ENCODE results near the gene TRDMT1.

TRDMT1 gene

DNA sequence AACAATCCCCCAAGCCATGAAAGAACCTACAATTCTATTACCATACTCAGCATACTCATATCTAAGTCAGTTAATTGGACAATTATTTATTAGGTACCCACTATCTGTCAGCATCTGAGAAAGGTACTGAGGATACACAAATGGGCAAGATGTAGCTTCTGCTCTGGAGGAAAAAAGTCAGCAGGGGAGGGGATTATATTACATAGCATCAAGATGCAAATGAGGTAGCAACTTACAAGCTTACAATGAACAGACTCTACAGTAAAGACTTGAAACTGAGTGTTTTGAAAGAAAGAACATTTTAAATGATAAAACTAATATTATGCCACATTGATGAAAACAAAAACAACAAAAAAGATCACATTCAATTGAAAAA lies 61.1 kb downstream of the TRDMT1 start:
- TF ChIP-seq, protein P1, sequence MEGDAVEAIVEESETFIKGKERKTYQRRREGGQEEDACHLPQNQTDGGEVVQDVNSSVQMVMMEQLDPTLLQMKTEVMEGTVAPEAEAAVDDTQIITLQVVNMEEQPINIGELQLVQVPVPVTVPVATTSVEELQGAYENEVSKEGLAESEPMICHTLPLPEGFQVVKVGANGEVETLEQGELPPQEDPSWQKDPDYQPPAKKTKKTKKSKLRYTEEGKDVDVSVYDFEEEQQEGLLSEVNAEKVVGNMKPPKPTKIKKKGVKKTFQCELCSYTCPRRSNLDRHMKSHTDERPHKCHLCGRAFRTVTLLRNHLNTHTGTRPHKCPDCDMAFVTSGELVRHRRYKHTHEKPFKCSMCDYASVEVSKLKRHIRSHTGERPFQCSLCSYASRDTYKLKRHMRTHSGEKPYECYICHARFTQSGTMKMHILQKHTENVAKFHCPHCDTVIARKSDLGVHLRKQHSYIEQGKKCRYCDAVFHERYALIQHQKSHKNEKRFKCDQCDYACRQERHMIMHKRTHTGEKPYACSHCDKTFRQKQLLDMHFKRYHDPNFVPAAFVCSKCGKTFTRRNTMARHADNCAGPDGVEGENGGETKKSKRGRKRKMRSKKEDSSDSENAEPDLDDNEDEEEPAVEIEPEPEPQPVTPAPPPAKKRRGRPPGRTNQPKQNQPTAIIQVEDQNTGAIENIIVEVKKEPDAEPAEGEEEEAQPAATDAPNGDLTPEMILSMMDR (IDR thresholded peaks at IDR 0.05; ENCODE audit: extremely low read depth, insufficient read depth, missing control alignments): no peak
- in situ Hi-C loops (cut with MboI; ENCODE audit: low pct_unique_long_range_greater_than_20kb, low sequenced_read_pairs, unreplicated experiment): no loop called here
- DNase-seq (ENCODE audit: low spot score): no peak

DNA sequence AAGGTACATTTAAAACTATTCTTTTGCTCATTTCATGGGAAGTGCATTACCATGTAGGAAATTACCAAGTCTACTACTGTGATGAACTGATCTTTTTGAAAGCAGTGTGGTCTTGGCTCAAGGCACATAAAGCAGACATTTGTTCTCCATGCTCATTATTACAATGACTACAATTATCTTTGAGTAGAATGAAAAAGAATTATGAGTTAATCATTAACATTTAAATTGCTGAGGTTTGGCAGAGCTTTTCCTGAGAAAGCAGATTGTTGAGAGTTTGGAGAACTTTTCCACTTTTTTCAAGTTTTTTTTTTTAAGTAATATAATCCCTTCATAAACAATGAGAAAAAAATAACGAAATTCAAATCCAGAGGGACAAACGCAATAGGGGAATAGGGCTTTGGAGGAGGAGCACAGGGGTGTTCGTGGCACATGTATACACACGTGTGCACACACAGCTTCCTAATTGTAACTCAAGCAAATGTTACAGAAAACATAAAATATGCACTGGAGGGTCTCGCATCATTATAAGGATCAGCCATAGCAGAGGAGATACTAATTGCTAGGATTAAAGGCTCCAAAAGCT lies 62.9 kb downstream of the TRDMT1 start:
- TF ChIP-seq, protein P1 (IDR thresholded peaks at IDR 0.05; ENCODE audit: extremely low read depth, insufficient read depth, missing control alignments): no peak
- in situ Hi-C loops (cut with MboI; ENCODE audit: low pct_unique_long_range_greater_than_20kb, low sequenced_read_pairs, unreplicated experiment): no loop called here

DNA sequence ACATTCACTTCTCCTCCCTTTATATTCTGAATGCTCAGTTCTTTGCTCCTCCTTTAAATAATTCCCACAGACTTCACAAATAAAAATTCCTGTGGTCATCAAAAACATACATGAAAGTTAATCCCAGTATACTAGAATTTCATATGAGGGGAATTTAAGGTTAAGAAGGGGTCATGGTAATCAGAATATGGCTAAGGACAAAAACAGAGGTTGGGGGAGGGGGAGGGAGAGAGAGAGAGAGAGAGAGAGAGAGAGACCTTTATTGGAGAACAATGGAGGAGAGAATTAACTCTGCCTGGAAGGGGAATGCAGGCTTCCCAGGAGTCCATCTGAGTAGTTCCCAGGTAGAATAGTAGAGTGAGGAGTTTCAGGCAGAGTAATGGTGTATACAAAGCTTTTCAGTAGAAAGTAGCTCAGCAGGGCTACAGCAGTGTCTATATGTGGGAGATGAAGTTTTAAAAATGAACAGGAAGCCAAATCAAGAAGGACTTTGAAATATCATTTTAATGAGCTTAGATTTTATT lies 66.7 kb downstream of the TRDMT1 start:
- in situ Hi-C loops (cut with MboI; ENCODE audit: low pct_unique_long_range_greater_than_20kb, low sequenced_read_pairs, unreplicated experiment): no loop called here
- TF ChIP-seq, protein P1 (IDR thresholded peaks at IDR 0.05; ENCODE audit: extremely low read depth, insufficient read depth, missing control alignments): no peak
- DNase-seq (ENCODE audit: low spot score): no peak

More for the DNA sequence above, 62.9 kb downstream of the TRDMT1 start:
- no peak for DNase-seq (ENCODE audit: low spot score)

DNA sequence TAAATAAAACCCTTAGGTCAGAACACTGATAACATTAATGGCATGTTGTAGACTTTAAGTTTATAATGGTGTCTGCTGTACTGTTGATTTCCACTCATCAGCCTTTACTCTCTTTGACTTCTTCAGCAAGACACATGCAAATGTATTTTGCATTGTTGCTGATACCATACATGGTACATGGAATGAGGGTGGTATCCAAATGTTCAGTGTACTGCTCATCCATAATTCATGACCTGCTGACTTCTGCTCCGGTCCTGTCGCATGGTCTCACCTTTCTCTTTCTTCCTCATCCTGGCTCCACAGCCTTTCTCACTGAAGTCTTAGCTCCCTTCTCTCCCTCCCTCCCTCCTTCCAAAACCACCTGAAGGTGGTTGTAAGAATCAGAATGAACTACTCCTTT lies 67.2 kb downstream of the TRDMT1 start:
- no peak for DNase-seq (ENCODE audit: low spot score)
- in situ Hi-C loops (cut with MboI; ENCODE audit: low pct_unique_long_range_greater_than_20kb, low sequenced_read_pairs, unreplicated experiment): no loop called here
- TF ChIP-seq, protein P1 (IDR thresholded peaks at IDR 0.05; ENCODE audit: extremely low read depth, insufficient read depth, missing control alignments): no peak

DNA sequence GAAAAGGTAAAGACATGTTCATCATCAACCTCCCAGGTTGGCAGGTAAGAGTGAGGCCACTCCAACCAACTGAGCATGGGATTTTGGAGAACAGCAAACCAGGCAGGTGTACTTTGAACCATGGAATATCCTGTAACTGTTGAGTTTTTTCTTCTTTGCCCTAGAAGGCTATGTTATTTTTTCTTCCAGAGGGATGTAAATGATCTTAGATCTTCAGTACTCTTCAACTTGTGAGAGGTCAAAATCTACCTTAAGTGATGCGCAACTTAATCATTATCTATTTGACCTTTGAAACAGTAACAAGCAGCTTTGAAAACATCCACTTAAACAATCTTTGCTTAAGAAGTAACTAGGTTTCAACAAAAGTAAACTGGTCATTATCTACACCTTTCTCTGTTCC lies 71.7 kb downstream of the TRDMT1 start, which contains the start of gene CUBN:
CUBN (minus strand) TSS at position 71 of the 400 bp plus-strand sequence; CDS start at position 25, 46 bp downstream.
- DNase-seq (ENCODE audit: low spot score): no peak
- in situ Hi-C loops (cut with MboI; ENCODE audit: low pct_unique_long_range_greater_than_20kb, low sequenced_read_pairs, unreplicated experiment): no loop called here
- TF ChIP-seq, protein P1 (IDR thresholded peaks at IDR 0.05; ENCODE audit: extremely low read depth, insufficient read depth, missing control alignments): no peak

DNA sequence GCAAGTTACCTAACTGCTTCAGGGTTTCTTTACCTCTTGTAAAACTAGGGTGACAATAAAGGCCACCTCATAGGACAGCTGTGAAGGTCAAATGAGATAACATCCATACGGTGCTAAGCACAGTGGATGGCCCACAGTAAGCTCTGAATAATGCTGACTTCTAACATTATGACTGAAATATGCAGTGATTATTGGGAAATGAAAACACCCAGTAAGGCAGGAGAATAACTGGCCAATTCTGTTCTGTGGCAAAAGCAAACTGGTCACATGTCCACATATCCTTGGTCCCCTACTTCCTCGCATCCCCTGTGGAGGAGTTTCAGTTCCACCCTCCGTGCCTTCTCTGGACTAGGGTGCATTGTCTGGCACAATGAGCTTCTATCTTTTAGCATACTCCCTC lies 73.2 kb downstream of the TRDMT1 start:
- TF ChIP-seq, protein P1 (IDR thresholded peaks at IDR 0.05; ENCODE audit: extremely low read depth, insufficient read depth, missing control alignments): no peak
- DNase-seq (ENCODE audit: low spot score): no peak
- in situ Hi-C loops (cut with MboI; ENCODE audit: low pct_unique_long_range_greater_than_20kb, low sequenced_read_pairs, unreplicated experiment): no loop called here

All from GM13977 (cell line).